IPS-18a (cell line): ENCODE data around the gene CLDN18.

Source experiments
- H3K27ac ChIP-seq: one replicate; pipeline ENCODE4 v1.5.1; 2013; ENCODE audit warnings: low read length
- H3K27me3 ChIP-seq: one replicate; pipeline ENCODE4 v1.6.1; 2013; ENCODE audit warnings: mild to moderate bottlenecking, low read length; ENCODE audit not compliant: control insufficient read depth, insufficient read depth
- H3K36me3 ChIP-seq: one replicate; pipeline ENCODE4 v1.6.1; 2013; ENCODE audit warnings: low read depth, low read length; ENCODE audit not compliant: control insufficient read depth
- H3K4me1 ChIP-seq: one replicate; pipeline ENCODE4 v1.6.1; 2013; ENCODE audit warnings: low read depth, low read length; ENCODE audit not compliant: control insufficient read depth
- H3K4me3 ChIP-seq: one replicate; pipeline ENCODE4 v1.5.1; 2013; ENCODE audit warnings: low read length
- H3K9ac ChIP-seq: one replicate; pipeline ENCODE4 v1.6.1; 2013; ENCODE audit warnings: mild to moderate bottlenecking, low read length, moderate library complexity
- H3K9me3 ChIP-seq: one replicate; pipeline ENCODE4 v1.6.1; 2013; ENCODE audit warnings: low read depth, low read length; ENCODE audit not compliant: control insufficient read depth

The CLDN18 gene

GRCh38 chr3:138047596-138048158, 37.7 kb downstream of the CLDN18 start:
- Histone ChIP-seq H3K27me3 (no peaks in the 10 kb centered on the region), H3K4me1 (peaks cover 17% of the 10 kb centered on the region), H3K9ac (no peak overlapping the region), H3K9me3 (no peaks in the 10 kb centered on the region), H3K27ac (no peak overlapping the region), H3K36me3 (no peaks in the 10 kb centered on the region), H3K4me3 (no peak overlapping the region)

GRCh38 chr3:138049157-138049919, 39.4 kb downstream of the CLDN18 start:
- no peaks in the 10 kb centered on the region for H3K9me3 ChIP-seq
- H3K4me1 ChIP-seq, result peaks cover 17% of the 10 kb centered on the region
- H3K36me3 ChIP-seq, result no peaks in the 10 kb centered on the region
- no peak overlapping the region for H3K4me3 ChIP-seq
- no peaks in the 10 kb centered on the region for H3K27me3 ChIP-seq
- no peak overlapping the region for H3K9ac ChIP-seq
- H3K27ac ChIP-seq, result no peak overlapping the region

GRCh38 chr3:138051947-138052802, 42.2 kb downstream of the CLDN18 start:
- H3K9ac ChIP-seq, result no peak overlapping the region
- H3K9me3 ChIP-seq, result no peaks in the 10 kb centered on the region
- H3K27me3 ChIP-seq, result no peaks in the 10 kb centered on the region
- H3K4me1 ChIP-seq, result peaks cover 8% of the 10 kb centered on the region
- no peak overlapping the region for H3K4me3 ChIP-seq
- H3K36me3 ChIP-seq, result no peaks in the 10 kb centered on the region
- no peak overlapping the region for H3K27ac ChIP-seq

DNA sequence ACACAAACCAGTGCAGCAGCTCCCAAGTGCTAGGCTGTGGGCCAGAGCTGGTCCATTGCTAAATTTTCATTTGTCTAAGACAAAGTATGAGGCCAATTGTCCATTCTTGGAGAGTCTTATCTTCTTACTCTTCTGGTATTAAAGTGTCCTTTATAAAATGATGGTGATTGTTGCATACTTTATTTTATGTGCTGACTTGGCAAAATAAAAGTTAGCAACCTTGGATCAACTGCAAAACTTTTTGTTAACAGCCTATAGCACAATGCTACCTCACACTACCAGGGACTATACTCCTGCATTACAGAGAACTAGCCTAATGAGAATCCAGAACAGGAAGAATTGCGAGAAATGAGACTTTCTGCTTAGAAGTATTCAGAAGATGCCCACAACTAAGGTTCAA, 44.1 kb downstream of the CLDN18 start:
- H3K9ac ChIP-seq, result no peak overlapping the region
- no peaks in the 10 kb centered on the region for H3K9me3 ChIP-seq
- no peaks in the 10 kb centered on the region for H3K4me1 ChIP-seq
- H3K36me3 ChIP-seq, result no peaks in the 10 kb centered on the region
- H3K27me3 ChIP-seq, result no peaks in the 10 kb centered on the region
- H3K4me3 ChIP-seq, result no peak overlapping the region
- no peak overlapping the region for H3K27ac ChIP-seq

DNA sequence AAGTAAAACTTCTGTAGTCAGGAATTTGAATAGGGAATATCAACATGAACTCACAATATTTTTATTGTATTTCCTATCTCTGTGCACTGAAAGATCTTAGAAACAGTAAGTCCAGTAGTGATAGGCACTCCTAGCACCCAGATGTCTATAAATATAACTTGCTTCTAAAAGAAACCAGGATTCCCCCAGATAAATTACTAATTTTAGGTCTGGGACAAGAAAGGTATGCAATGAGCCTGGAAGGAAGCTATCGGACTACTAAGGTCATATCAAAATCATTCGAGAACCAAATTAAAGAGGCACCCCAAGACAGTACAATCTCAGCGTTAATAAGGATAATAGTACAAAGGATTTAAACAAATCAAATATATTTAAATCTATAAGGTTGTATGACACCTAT, 47.4 kb downstream of the CLDN18 start:
- H3K4me1 ChIP-seq, result peaks cover 6% of the 10 kb centered on the region
- peaks cover 5% of the 10 kb centered on the region for H3K36me3 ChIP-seq
- no peak overlapping the region for H3K4me3 ChIP-seq
- no peaks in the 10 kb centered on the region for H3K9me3 ChIP-seq
- no peaks in the 10 kb centered on the region for H3K27me3 ChIP-seq
- no peak overlapping the region for H3K27ac ChIP-seq
- no peak overlapping the region for H3K9ac ChIP-seq

- Histone ChIP-seq H3K27me3 (no peaks in the 10 kb centered on the region), H3K27ac (no peak overlapping the region), H3K4me1 (peaks cover 6% of the 10 kb centered on the region), H3K9me3 (no peaks in the 10 kb centered on the region), H3K36me3 (peaks cover 11% of the 10 kb centered on the region), H3K9ac (no peak overlapping the region), H3K4me3 (no peak overlapping the region)
These were observed 49.3 kb downstream of the CLDN18 start for GRCh38 chr3:138059261-138059660.

DNA sequence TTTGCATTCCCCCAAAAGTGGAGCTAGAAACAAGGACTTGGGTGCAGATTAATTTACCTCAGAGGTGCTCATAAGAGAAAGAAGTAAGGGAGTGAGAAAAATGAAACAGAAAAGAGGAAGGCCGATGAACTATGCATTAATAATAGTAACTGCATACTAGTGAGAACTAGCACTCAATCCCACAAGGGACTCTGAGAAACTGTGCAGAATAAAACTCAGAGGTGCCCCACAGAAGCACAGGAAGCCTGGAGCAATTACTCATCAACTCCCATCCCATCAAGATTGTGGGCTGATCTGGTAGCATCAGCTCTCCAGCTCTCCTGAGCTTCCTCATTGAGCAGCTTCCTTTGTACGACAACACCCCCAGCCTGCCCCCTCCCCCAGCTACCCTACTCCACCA, 50.8 kb downstream of the CLDN18 start:
- Histone ChIP-seq H3K9ac (no peak overlapping the region), H3K27me3 (no peaks in the 10 kb centered on the region), H3K36me3 (peaks cover 15% of the 10 kb centered on the region), H3K9me3 (no peaks in the 10 kb centered on the region), H3K4me3 (no peak overlapping the region), H3K4me1 (peaks cover 6% of the 10 kb centered on the region), H3K27ac (no peak overlapping the region)

DNA sequence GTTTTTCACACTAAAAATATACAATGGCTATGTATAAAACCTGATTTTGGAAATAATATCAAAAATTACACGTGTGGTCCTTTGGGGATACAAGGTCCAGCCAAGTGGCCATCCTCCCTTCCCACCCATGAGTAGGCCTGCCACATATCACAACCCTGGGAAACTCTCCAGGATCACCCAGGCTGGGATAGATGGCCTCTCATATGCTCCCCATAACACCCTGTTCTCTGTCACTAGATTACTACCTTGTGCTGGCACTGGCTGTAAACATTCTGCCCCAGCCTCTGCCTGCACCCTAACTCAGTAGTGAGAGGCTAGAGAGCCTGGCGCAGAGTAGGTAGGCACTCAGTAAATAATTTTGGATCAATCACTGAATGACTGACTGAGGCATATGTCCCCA, 52.1 kb downstream of the CLDN18 start:
- Histone ChIP-seq H3K9ac (no peak overlapping the region), H3K4me3 (no peak overlapping the region), H3K9me3 (no peaks in the 10 kb centered on the region), H3K27me3 (no peaks in the 10 kb centered on the region), H3K36me3 (peaks cover 22% of the 10 kb centered on the region), H3K27ac (no peak overlapping the region), H3K4me1 (peaks cover 6% of the 10 kb centered on the region)

- H3K27me3 ChIP-seq, result no peaks in the 10 kb centered on the region
- H3K4me3 ChIP-seq, result no peak overlapping the region
- no peak overlapping the region for H3K9ac ChIP-seq
- H3K27ac ChIP-seq, result no peak overlapping the region
- no peaks in the 10 kb centered on the region for H3K9me3 ChIP-seq
- peaks cover 25% of the 10 kb centered on the region for H3K36me3 ChIP-seq
- peaks cover 6% of the 10 kb centered on the region for H3K4me1 ChIP-seq
These were observed 52.7 kb downstream of the CLDN18 start for GRCh38 chr3:138062626-138063025.

DNA sequence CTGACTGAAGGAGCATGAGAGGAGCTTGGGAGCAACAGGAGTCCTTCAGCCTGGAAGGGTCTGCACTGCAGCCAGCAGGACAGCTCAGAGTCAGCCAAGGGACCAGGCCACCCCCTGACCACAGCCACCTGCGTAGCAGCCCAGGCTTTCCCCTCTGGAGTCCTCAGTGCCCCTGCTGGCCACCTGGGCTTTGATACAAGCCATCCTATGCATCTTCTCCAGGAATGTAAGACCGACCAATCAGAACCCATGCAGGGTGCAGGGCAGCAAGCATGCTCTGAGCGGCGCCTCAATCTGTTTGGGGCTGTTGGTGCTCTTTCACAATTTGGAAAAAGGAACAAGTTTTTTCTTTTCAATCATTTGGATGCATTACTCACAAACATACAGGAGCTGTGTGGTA, 53.5 kb downstream of the CLDN18 start:
- Histone ChIP-seq H3K27me3 (no peaks in the 10 kb centered on the region), H3K4me3 (no peak overlapping the region), H3K9ac (no peak overlapping the region), H3K27ac (no peak overlapping the region), H3K36me3 (peaks cover 25% of the 10 kb centered on the region), H3K9me3 (no peaks in the 10 kb centered on the region), H3K4me1 (peaks cover 6% of the 10 kb centered on the region)

- no peaks in the 10 kb centered on the region for H3K4me1 ChIP-seq
- no peak overlapping the region for H3K4me3 ChIP-seq
- H3K27me3 ChIP-seq, result no peaks in the 10 kb centered on the region
- peaks cover 28% of the 10 kb centered on the region for H3K36me3 ChIP-seq
- H3K27ac ChIP-seq, result no peak overlapping the region
- H3K9ac ChIP-seq, result no peak overlapping the region
- no peaks in the 10 kb centered on the region for H3K9me3 ChIP-seq
These were observed 56.0 kb downstream of the CLDN18 start for GRCh38 chr3:138065949-138066348.
